ENCODE results near the gene SLC22A2.

- no peak for TF ChIP-seq POLR2A (IDR thresholded peaks at IDR 0.05)
- TF ChIP-seq CTCF (IDR thresholded peaks at IDR 0.05): no peak
- no peak for TF ChIP-seq POLR2AphosphoS5 (IDR thresholded peaks at IDR 0.05)
Observed at GRCh38 chr6:160192840-160193239, 65.8 kb downstream of the SLC22A2 start.
